Ectodermal cell (in vitro differentiated cells): ENCODE results near the gene BLOC1S5. TPM values are rescaled to one million over a fixed set of nuclear protein-coding genes. Genes with fewer than 3 reads are reported as not detected.
A peak's percentile ranks its signal among the peaks of the same experiment; 100 is the strongest.

Source experiments
- H3K27ac ChIP-seq: 2 replicates; pipeline ENCODE4 v1.7.0; 2013; ENCODE audit warnings: mild to moderate bottlenecking, low read depth, low read length; ENCODE audit not compliant: insufficient read depth, poor library complexity, severe bottlenecking
- H3K27me3 ChIP-seq: 2 replicates; pipeline ENCODE4 v1.7.0; 2013; ENCODE audit warnings: mild to moderate bottlenecking, low read length; ENCODE audit not compliant: insufficient read depth, control insufficient read depth, poor library complexity, severe bottlenecking
- H3K36me3 ChIP-seq: one replicate; pipeline ENCODE4 v1.7.0; 2013; ENCODE audit warnings: low read length; ENCODE audit not compliant: control insufficient read depth, insufficient read depth
- H3K4me1 ChIP-seq: one replicate; pipeline ENCODE4 v1.7.0; 2013; ENCODE audit warnings: low read length; ENCODE audit not compliant: control insufficient read depth, insufficient read depth
- H3K4me3 ChIP-seq: 2 replicates; pipeline ENCODE4 v1.7.0; 2013; ENCODE audit warnings: low read depth, low read length, control low read depth; ENCODE audit not compliant: insufficient read depth
- H3K9me3 ChIP-seq: 2 replicates; pipeline ENCODE4 v1.7.0; 2013; ENCODE audit warnings: mild to moderate bottlenecking, low read length, moderate library complexity; ENCODE audit not compliant: control insufficient read depth
- WGBS, 2 experiments: methylation state at CpG; one replicate each; pipeline ENCODE4 v1.1.7; 2013; ENCODE audit warnings: missing lambda C conversion rate in 2 of 2; 5-methylcytosine and 5-hydroxymethylcytosine counted together
- polyA plus RNA-seq, 4 experiments: library from polyadenylated mRNA; stranded (reverse); fragments of 50-300 nt; gene quantifications; one replicate each; pipeline ENCODE4 v1.2.3, GENCODE V29; 2013

Gene BLOC1S5, protein sequence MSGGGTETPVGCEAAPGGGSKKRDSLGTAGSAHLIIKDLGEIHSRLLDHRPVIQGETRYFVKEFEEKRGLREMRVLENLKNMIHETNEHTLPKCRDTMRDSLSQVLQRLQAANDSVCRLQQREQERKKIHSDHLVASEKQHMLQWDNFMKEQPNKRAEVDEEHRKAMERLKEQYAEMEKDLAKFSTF
- 26.2 TPM for polyA plus RNA-seq (2013, experiment 1 of 4)
- 26.0 TPM for polyA plus RNA-seq (2013, experiment 2 of 4)
- 22.6 TPM for polyA plus RNA-seq (2013, experiment 3 of 4)
- polyA plus RNA-seq (2013, experiment 4 of 4) = 30.6 TPM

DNA sequence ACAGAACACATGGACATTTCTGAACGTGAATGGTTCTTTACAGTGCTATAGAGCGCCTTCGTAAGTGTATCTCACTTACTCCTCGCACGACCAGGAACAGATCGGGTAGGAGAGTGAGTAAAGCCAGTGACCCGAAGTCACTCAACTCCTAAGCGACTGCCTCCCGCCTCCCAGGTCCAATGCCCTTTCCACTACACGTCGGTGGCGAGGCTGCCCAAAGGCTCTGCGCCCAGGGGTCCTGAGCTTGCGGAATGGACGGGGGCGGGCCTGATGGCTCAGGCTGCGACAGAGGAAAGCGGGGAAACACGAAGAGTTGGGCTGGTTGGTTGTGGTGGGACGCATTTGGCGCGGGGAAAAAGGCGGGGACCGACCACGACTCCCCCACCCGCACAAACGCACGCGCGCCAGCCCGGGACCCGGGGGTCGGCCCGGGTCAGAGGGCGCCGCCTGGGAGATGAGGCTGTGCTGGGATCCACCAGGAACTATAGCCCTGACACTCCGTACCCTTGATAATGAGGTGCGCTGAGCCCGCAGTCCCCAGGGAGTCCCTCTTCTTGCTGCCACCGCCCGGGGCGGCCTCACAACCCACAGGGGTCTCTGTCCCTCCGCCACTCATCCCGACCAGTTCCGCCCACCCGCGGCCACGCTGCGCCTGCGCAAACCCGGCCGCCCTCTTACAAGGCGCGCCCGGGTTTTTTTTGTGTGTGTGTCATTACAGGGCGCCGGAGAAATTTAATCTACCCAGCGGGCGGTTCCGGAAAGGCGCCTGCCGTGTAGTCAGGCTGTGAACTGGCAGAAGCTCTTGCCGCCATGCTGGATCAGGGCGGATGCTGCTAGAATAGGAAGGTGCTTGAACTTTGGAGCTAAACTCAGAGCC lies at the start of gene BLOC1S5:
BLOC1S5 (minus strand) TSS at position 629 of the 877 bp plus-strand sequence; CDS start at position 616, 13 bp downstream.
- peaks cover 10% of the 10 kb centered on the region for H3K36me3 ChIP-seq
- 0% methylated on average over 64 of the region's 64 CpGs for WGBS, 2 experiments
- no peaks in the 10 kb centered on the region for H3K9me3 ChIP-seq
- no peaks in the 10 kb centered on the region for H3K27me3 ChIP-seq
- peak within 1 kb of the TSS; percentile 97 for H3K4me3 ChIP-seq
- no peaks in the 10 kb centered on the region for H3K4me1 ChIP-seq
- peak within 1 kb of the TSS; percentile 68 for H3K27ac ChIP-seq

DNA sequence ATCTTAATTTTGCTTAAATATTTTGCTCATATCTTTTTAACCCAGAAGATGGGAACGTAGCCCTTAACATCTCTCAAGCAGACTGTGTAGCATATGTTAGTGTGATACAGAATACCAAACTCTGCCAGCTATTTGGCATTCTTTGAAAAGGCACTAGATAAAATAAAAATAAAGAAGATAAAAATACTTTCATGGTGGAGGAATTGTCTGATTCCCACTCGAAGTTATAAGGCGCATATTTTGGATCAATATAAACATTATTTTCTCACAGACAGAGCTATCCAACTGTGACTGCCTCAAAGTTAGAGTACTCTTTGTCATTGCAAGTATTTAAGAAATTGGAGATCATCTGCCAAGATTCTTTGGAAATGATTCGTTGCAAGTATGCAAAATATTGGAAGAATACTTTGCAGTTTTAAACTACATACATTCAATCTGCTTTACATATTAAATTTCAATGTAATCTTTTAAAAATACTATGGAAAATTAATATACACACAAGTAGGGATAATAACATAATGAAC lies 49.0 kb upstream of the BLOC1S5 start:
- H3K36me3 ChIP-seq = no peaks in the 10 kb centered on the region
- no peak overlapping the region for H3K4me3 ChIP-seq
- H3K27ac ChIP-seq = no peak overlapping the region
- 83 to 100% methylated on average over 2 of the region's 4 CpGs for WGBS, 2 experiments
- no peaks in the 10 kb centered on the region for H3K4me1 ChIP-seq
- no peaks in the 10 kb centered on the region for H3K9me3 ChIP-seq
- no peaks in the 10 kb centered on the region for H3K27me3 ChIP-seq

DNA sequence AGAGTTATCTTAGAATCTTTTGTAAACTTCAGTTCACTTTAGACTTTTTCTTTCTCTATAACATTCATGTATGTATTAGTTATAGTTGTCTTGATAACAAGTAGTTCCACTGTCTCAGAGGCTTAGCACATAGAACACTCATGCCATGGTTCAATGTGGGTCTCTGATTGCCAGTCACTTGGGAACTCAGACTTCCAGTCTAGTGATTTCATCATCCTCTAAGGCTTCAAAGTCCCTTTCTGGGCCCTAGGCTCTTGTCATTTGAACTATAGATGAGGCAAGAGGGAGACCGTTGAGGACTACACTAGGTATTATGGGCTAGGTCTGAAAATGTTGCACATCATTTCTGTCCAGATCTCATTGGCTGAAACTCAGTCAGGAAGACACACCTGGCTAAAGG lies 46.5 kb upstream of the BLOC1S5 start:
- H3K27ac ChIP-seq = no peak overlapping the region
- 92 to 93% methylated on average over 1 of the region's 1 CpG for WGBS, 2 experiments

GRCh38 chr6:8110117-8110721 lies 46.0 kb upstream of the BLOC1S5 start:
- Histone ChIP-seq H3K4me1 (no peaks in the 10 kb centered on the region), H3K4me3 (no peak overlapping the region), H3K9me3 (no peaks in the 10 kb centered on the region), H3K36me3 (no peaks in the 10 kb centered on the region), H3K27ac (no peak overlapping the region), H3K27me3 (no peaks in the 10 kb centered on the region)
- WGBS, 2 experiments = 85 to 90% methylated on average over 3 to 4 of the region's 4 CpGs

More for the DNA sequence above, 46.5 kb upstream of the BLOC1S5 start:
- Histone ChIP-seq H3K36me3 (no peaks in the 10 kb centered on the region), H3K9me3 (no peaks in the 10 kb centered on the region), H3K4me3 (no peak overlapping the region), H3K27me3 (no peaks in the 10 kb centered on the region), H3K4me1 (no peaks in the 10 kb centered on the region)

DNA sequence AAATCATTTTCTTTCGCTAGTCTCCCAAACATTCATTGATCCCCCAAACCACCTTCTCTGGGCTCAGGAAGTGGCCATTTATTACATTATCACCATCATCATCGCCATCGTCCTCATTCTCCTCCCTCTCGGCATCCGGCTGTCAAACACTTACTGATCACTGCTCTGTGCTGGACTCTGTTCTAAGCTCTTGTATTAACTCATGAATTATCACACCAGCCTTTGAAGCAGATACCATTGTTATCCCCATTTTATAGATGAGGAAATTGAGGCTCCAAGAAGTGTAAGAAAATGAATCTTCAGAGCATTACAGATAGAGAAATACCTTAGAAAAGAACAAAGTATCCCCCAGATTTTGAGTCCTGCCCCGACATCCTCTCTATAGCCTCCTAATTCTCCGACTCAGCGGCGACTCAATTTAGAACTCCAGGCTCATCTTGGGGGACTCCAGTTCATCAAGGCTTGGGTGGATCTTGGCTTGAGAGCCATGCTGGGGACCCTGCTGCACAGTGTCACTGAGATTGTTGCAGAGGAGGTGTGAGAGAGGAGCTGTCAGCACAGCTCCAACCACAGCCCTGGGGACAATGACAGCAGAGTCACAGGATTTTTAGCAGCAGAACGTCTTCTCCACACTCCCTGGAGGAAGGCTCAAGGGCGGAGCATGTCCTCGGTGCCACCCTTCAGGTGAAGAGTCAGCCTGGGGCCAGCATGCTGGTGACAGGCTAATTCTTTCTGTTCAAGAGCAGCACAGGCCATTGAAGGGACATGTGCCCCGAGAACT lies 44.8 kb upstream of the BLOC1S5 start:
- H3K9me3 ChIP-seq = no peaks in the 10 kb centered on the region
- no peaks in the 10 kb centered on the region for H3K27me3 ChIP-seq
- H3K36me3 ChIP-seq = no peaks in the 10 kb centered on the region
- H3K4me1 ChIP-seq = no peaks in the 10 kb centered on the region
- WGBS, 2 experiments = 85 to 87% methylated on average over 13 of the region's 13 CpGs
- H3K4me3 ChIP-seq = no peak overlapping the region
- no peak overlapping the region for H3K27ac ChIP-seq

DNA sequence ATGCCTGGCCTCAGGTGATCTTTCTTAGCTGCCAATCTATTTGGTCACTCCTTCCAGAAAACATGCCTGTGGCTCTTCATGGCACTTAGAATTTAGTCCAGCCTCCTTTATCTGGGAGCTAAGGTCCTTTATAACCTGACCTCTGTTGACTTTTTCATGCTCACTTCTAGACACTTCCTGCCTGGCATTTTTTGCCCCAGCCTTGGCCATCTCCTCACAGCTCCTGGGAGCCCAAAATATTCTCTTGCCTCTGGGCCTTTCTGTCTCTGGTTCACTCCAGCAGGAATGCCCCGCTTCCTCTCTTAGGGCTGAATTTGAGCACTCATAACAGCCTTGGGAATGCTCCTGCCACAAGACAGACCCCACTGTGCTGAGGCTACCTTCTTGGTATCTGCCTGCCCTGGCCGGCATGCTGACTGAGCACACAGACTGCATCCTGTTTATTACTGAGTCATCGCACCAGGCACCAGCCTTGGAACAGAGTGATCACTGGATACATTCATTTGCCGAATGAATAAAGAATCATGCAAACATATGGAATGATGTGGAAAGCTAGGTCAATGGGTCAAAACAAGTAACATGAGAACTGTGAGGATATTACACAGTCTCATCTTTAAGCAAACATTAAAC lies 44.0 kb upstream of the BLOC1S5 start:
- Histone ChIP-seq H3K27ac (no peak overlapping the region), H3K9me3 (no peaks in the 10 kb centered on the region), H3K4me1 (no peaks in the 10 kb centered on the region), H3K4me3 (no peak overlapping the region), H3K36me3 (no peaks in the 10 kb centered on the region), H3K27me3 (no peaks in the 10 kb centered on the region)
- WGBS, 2 experiments = 92 to 95% methylated on average over 4 of the region's 4 CpGs

GRCh38 chr6:8105791-8106190 lies 41.6 kb upstream of the BLOC1S5 start:
- H3K4me1 ChIP-seq = no peaks in the 10 kb centered on the region
- no peaks in the 10 kb centered on the region for H3K36me3 ChIP-seq
- no peak overlapping the region for H3K4me3 ChIP-seq

DNA sequence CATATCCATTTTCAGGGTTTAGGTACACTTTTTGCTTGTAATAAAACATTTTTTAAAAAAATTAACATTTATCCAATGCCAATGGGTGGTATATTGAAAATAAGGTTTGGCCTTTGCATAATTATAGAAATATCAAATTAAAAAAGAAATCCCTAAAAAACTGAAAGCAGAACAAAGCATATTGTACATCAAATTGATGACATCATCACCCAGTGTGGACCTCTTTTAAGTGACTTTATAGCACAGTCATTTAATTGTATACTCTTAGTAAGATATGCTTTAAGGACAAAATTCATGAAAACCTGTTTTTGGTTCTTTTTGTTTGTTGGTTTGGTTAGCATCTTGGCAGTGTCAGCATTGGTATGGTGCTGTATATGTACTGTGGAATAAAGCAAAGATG lies 39.5 kb upstream of the BLOC1S5 start:
- Histone ChIP-seq H3K27ac (no peak overlapping the region), H3K36me3 (no peaks in the 10 kb centered on the region), H3K4me1 (no peaks in the 10 kb centered on the region), H3K27me3 (no peaks in the 10 kb centered on the region), H3K9me3 (no peaks in the 10 kb centered on the region), H3K4me3 (no peak overlapping the region)

More at GRCh38 chr6:8105791-8106190, 41.6 kb upstream of the BLOC1S5 start:
- Histone ChIP-seq H3K27me3 (no peaks in the 10 kb centered on the region), H3K9me3 (no peaks in the 10 kb centered on the region), H3K27ac (no peak overlapping the region)

- WGBS, 2 experiments = 0 to 2% methylated on average over 43 of the region's 43 CpGs
Measured at GRCh38 chr6:8102122-8102958, 38.2 kb upstream of the BLOC1S5 start, which contains the start of gene EEF1E1. EEF1E1 (minus strand) TSS chr6:8102548; CDS start chr6:8102521, 27 bp downstream.

More at GRCh38 chr6:8102122-8102958, 38.2 kb upstream of the BLOC1S5 start, which contains the start of gene EEF1E1:
- Histone ChIP-seq H3K27me3 (no peaks in the 10 kb centered on the region), H3K36me3 (peaks cover under 1% of the 10 kb centered on the region), H3K4me3 (peak within 1 kb of the TSS; percentile 91), H3K27ac (no peak within 1 kb of the TSS), H3K4me1 (no peaks in the 10 kb centered on the region), H3K9me3 (no peaks in the 10 kb centered on the region)
